Keratinocyte (primary cell): Measurements from ENCODE around the gene HMCN2. TPM values are rescaled to one million over a fixed set of nuclear protein-coding genes. Genes with fewer than 3 reads are reported as not detected.

ENCODE experiments used
- DNase-seq: peaks from one replicate; pipeline ENCODE4 v3.0.0-alpha.2; 2011; ENCODE audit warnings: low read depth, missing footprints, low spot score
- FAIRE-seq: peaks from 2 replicates; lab custom pipeline; 2011; peaks lifted over from hg19 to GRCh38; lab: Jason Lieb, UNC
- H2AFZ ChIP-seq: 2 replicates; pipeline ENCODE4 v1.6.0; 2012; ENCODE audit warnings: low read length, control low read depth, inconsistent platforms; ENCODE audit not compliant: control insufficient read depth
- H3K27ac ChIP-seq: 2 replicates; pipeline ENCODE4 v1.5.1; 2011; ENCODE audit warnings: low read length; ENCODE audit not compliant: control insufficient read depth, insufficient read depth
- H3K27me3 ChIP-seq: 3 replicates; pipeline ENCODE4 v1.6.0; 2011; ENCODE audit warnings: low read length; ENCODE audit not compliant: control insufficient read depth, insufficient read depth; ENCODE audit errors: extremely low read depth
- H3K36me3 ChIP-seq, 2 experiments: 2 replicates in 1 of 2; 3 replicates in 1 of 2; pipeline ENCODE4 v1.5.1; 2011; ENCODE audit warnings: low read length in 2 of 2, mild to moderate bottlenecking in 1 of 2; ENCODE audit not compliant: control insufficient read depth in 2 of 2, insufficient read depth in 2 of 2; ENCODE audit errors: extremely low read depth in 1 of 2
- H3K4me1 ChIP-seq: 3 replicates; pipeline ENCODE4 v1.5.1; 2011; ENCODE audit warnings: low read length; ENCODE audit not compliant: control insufficient read depth, insufficient read depth; ENCODE audit errors: extremely low read depth
- H3K4me2 ChIP-seq: 3 replicates; pipeline ENCODE4 v1.6.0; 2011; ENCODE audit warnings: low read depth, low read length; ENCODE audit not compliant: control insufficient read depth, insufficient read depth; ENCODE audit errors: extremely low read depth
- H3K4me3 ChIP-seq, 3 experiments: fragments of 200-600 bp in 1 of 3; sonication (generic) in 1 of 3; 2 replicates in 2 of 3; 3 replicates in 1 of 3; pipeline ENCODE4 v1.5.1; 2011 to 2016; ENCODE audit warnings: low read length in 3 of 3, mild to moderate bottlenecking in 3 of 3, control low read depth in 2 of 3, inconsistent platforms in 1 of 3, low read depth in 1 of 3, mixed read lengths in 1 of 3, mixed run types in 1 of 3, moderate library complexity in 1 of 3; ENCODE audit not compliant: control insufficient read depth in 2 of 3, insufficient read depth in 2 of 3; ENCODE audit errors: extremely low read depth in 1 of 3
- H3K79me2 ChIP-seq: 2 replicates; pipeline ENCODE4 v1.6.0; 2012; ENCODE audit warnings: low read length; ENCODE audit not compliant: control insufficient read depth, insufficient read depth
- H3K9ac ChIP-seq: 3 replicates; pipeline ENCODE4 v1.6.0; 2011; ENCODE audit warnings: low read length; ENCODE audit not compliant: control insufficient read depth, insufficient read depth; ENCODE audit errors: extremely low read depth
- H3K9me1 ChIP-seq: 3 replicates; pipeline ENCODE4 v1.6.0; 2011; ENCODE audit warnings: low read length; ENCODE audit not compliant: control insufficient read depth, insufficient read depth; ENCODE audit errors: extremely low read depth
- H3K9me3 ChIP-seq: 2 replicates; pipeline ENCODE4 v1.5.1; 2012; ENCODE audit warnings: low read depth, low read length; ENCODE audit not compliant: control insufficient read depth
- H4K20me1 ChIP-seq: 3 replicates; pipeline ENCODE4 v1.6.0; 2011; ENCODE audit warnings: low read length; ENCODE audit not compliant: control insufficient read depth, insufficient read depth; ENCODE audit errors: extremely low read depth
- EZH2 ChIP-seq: IDR thresholded peaks from one replicate; pipeline ENCODE4 v1.6.1; 2012; ENCODE audit warnings: inconsistent platforms, mild to moderate bottlenecking, low read length, moderate library complexity
- dilution Hi-C: fragments of 300-500 bp; cut with MboI; formaldehyde crosslinking; loops from one replicate; pipeline ENCODE4 v1.7.0; 2020; ENCODE audit warnings: low sequenced_read_pairs; ENCODE audit not compliant: extremely low pct_ligation_motif_present
- polyA plus RNA-seq, 5 experiments: library from polyadenylated mRNA; depleted of rRNA in 3 of 5; stranded (reverse) in 3 of 5; stranded (forward) in 1 of 5; unstranded in 1 of 5; fragments of >200 nt; gene quantifications; 1 replicate in 1 of 5; 2 replicates in 3 of 5; 3 replicates in 1 of 5; pipeline versions ENCODE4 v1.2.1 to v1.2.3, GENCODE V29; 2011 to 2012; ENCODE audit warnings: missing spikeins in 2 of 5, low read depth in 1 of 5, low replicate concordance in 1 of 5
- TF ChIP-seq, protein P1 (sequence below), 3 experiments: IDR thresholded peaks in 1 of 3; conservative IDR thresholded peaks in 1 of 3; optimal IDR thresholded peaks in 1 of 3; 2 replicates in 2 of 3; 3 replicates in 1 of 3; pipeline versions ENCODE3 to v1.5.1; 2011; ENCODE audit warnings: low read length in 3 of 3, mild to moderate bottlenecking in 3 of 3, moderate library complexity in 2 of 3, control low read depth in 1 of 3, inconsistent platforms in 1 of 3; ENCODE audit not compliant: insufficient read depth in 2 of 3; ENCODE audit errors: extremely low read depth in 1 of 3

HMCN2 gene
- polyA plus RNA-seq, 1 donor (not counting 4 experiments of a cell fraction or from before 2014, with no cell fraction given): not detected

DNA sequence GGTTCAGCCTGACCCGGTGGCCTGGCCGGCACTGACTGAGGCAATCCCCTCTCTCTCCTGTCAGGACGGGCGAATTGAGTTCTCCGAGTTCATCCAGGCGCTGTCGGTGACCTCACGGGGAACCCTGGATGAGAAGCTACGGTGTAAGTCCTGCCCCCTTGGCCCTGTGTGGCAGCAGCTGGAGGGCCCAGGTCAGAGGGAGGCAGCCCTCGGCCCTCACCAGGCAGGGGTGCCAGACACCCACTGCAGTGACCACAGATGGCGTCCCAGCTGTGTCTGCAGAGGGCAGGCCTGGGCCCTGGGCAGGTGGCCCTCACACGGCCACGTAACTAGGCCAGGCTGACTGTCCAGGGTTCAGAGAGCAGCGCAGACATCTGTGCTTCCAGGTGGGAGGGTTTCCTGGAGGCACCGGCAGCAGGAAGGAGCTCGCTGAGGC is 45.9 kb upstream of the HMCN2 start:
- no peak for DNase-seq
- H3K36me3 ChIP-seq: peaks cover 10 to 21% of the 10 kb centered on the region in 2 experiments
- no peak overlapping the region for H3K27ac ChIP-seq
- H3K4me3 ChIP-seq: no peak overlapping the region
- H3K27me3 ChIP-seq: no peaks in the 10 kb centered on the region
- H3K79me2 ChIP-seq: peaks cover 14% of the 10 kb centered on the region
- H3K9me3 ChIP-seq: no peaks in the 10 kb centered on the region
- H4K20me1 ChIP-seq: no peaks in the 10 kb centered on the region
- dilution Hi-C loops: no loop called here
- H3K9ac ChIP-seq: no peak overlapping the region
- TF ChIP-seq, protein P1, sequence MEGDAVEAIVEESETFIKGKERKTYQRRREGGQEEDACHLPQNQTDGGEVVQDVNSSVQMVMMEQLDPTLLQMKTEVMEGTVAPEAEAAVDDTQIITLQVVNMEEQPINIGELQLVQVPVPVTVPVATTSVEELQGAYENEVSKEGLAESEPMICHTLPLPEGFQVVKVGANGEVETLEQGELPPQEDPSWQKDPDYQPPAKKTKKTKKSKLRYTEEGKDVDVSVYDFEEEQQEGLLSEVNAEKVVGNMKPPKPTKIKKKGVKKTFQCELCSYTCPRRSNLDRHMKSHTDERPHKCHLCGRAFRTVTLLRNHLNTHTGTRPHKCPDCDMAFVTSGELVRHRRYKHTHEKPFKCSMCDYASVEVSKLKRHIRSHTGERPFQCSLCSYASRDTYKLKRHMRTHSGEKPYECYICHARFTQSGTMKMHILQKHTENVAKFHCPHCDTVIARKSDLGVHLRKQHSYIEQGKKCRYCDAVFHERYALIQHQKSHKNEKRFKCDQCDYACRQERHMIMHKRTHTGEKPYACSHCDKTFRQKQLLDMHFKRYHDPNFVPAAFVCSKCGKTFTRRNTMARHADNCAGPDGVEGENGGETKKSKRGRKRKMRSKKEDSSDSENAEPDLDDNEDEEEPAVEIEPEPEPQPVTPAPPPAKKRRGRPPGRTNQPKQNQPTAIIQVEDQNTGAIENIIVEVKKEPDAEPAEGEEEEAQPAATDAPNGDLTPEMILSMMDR (optimal IDR thresholded peaks at IDR 0.05 in 1 of 3, IDR thresholded peaks at IDR 0.05 in 1 of 3, conservative IDR thresholded peaks at IDR 0.05 in 1 of 3; ENCODE audit: extremely low read depth in 1 of 3, insufficient read depth in 2 of 3, low read length in 3 of 3): no peak
- TF ChIP-seq EZH2: no peak
- H2AFZ ChIP-seq: no peak overlapping the region
- no peaks in the 10 kb centered on the region for H3K9me1 ChIP-seq
- FAIRE-seq: no peak
- H3K4me1 ChIP-seq: peaks cover 4% of the 10 kb centered on the region
- H3K4me2 ChIP-seq: no peak overlapping the region

DNA sequence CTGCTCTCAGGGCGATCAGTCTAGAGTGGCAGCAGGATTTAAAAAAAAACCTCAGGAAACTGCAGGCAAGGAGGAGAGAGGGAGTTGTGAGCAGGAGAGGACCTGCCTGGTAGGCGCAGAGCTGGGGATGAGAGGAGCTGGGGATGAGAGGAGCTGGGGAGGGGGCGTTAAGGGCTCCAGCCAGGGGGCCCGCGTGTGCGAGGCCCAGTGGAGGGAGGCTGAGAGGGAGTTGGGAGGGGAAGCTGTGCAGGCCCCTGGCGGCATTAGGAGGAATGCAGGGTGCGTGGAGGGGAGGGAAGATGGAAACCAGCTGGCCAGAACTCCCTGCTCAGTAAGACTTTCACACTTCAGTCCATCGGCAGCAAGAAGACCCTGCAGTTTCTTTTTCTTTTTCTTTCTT is 45.2 kb upstream of the HMCN2 start:
- DNase-seq: no peak
- Histone ChIP-seq H3K36me3 (peaks cover 10 to 25% of the 10 kb centered on the region in 2 experiments), H4K20me1 (no peaks in the 10 kb centered on the region), H3K4me2 (no peak overlapping the region), H3K4me1 (peaks cover 3% of the 10 kb centered on the region), H3K9me1 (no peaks in the 10 kb centered on the region), H3K9me3 (no peaks in the 10 kb centered on the region), H3K27me3 (no peaks in the 10 kb centered on the region), H3K4me3 (no peak overlapping the region), H3K27ac (no peak overlapping the region), H3K79me2 (peaks cover 10% of the 10 kb centered on the region), H3K9ac (no peak overlapping the region), H2AFZ (no peak overlapping the region)
- dilution Hi-C loops: no loop called here
- FAIRE-seq: no peak
- TF ChIP-seq, protein P1 (optimal IDR thresholded peaks at IDR 0.05 in 1 of 3, IDR thresholded peaks at IDR 0.05 in 1 of 3, conservative IDR thresholded peaks at IDR 0.05 in 1 of 3; ENCODE audit: extremely low read depth in 1 of 3, insufficient read depth in 2 of 3, low read length in 3 of 3): no peak
- no peak for TF ChIP-seq EZH2
